Activated naive CD4-positive, alpha-beta T cell (primary cell): ENCODE results near the gene PRRC2C.
"Not testable (repeated sequence)": the region's sequence is repeated elsewhere in the genome, so short reads cannot be mapped to it uniquely, and the experiment has no call there.

Experiments
- DNase-seq, 4 experiments: peaks; one replicate each; lab custom pipeline; 2025; lab: John Stamatoyannopoulos, UW

The PRRC2C gene

GRCh38 chr1:171500803-171501202 lies 15.5 kb downstream of the PRRC2C start:
- DNase-seq: no peak

GRCh38 chr1:171501305-171502024 lies 16.1 kb downstream of the PRRC2C start:
- DNase-seq: no peak

- no peak for DNase-seq
Measured at GRCh38 chr1:171506525-171507304, 21.4 kb downstream of the PRRC2C start.

GRCh38 chr1:171507435-171507834 lies 22.1 kb downstream of the PRRC2C start:
- no peak for DNase-seq

GRCh38 chr1:171509191-171509590 lies 23.9 kb downstream of the PRRC2C start:
- DNase-seq: no peak

- no peak for DNase-seq
Measured at GRCh38 chr1:171513743-171514142, 28.4 kb downstream of the PRRC2C start.

GRCh38 chr1:171515299-171515698 lies 30.0 kb downstream of the PRRC2C start:
- no peak for DNase-seq

- no peak for DNase-seq
Measured at GRCh38 chr1:171515741-171516140, 30.4 kb downstream of the PRRC2C start.

- no peak for DNase-seq
Measured at GRCh38 chr1:171521567-171521966, 36.2 kb downstream of the PRRC2C start.

GRCh38 chr1:171530676-171531075 lies 45.3 kb downstream of the PRRC2C start:
- DNase-seq: no peak

- DNase-seq: no peak
Measured at GRCh38 chr1:171532520-171532919, 47.2 kb downstream of the PRRC2C start.

GRCh38 chr1:171545523-171545922 lies 60.2 kb downstream of the PRRC2C start:
- DNase-seq: no peak

- no peak for DNase-seq
Measured at GRCh38 chr1:171550050-171550449, 64.7 kb downstream of the PRRC2C start.

GRCh38 chr1:171550598-171551100 lies 65.3 kb downstream of the PRRC2C start:
- DNase-seq: not testable (repeated sequence)

GRCh38 chr1:171553960-171554359 lies 68.6 kb downstream of the PRRC2C start:
- not testable (repeated sequence) for DNase-seq

- no peak for DNase-seq
Measured at GRCh38 chr1:171563675-171564074, 78.3 kb downstream of the PRRC2C start.

GRCh38 chr1:171566467-171566866 lies 81.1 kb downstream of the PRRC2C start:
- no peak for DNase-seq

- no peak for DNase-seq
Measured at GRCh38 chr1:171570295-171570694, 85.0 kb downstream of the PRRC2C start.

GRCh38 chr1:171576144-171576543 lies 90.8 kb downstream of the PRRC2C start:
- no peak for DNase-seq

- no peak for DNase-seq
Measured at GRCh38 chr1:171581226-171581625, 95.9 kb downstream of the PRRC2C start.

GRCh38 chr1:171581766-171582165 lies 96.4 kb downstream of the PRRC2C start:
- no peak for DNase-seq

GRCh38 chr1:171582589-171582988 lies 97.3 kb downstream of the PRRC2C start:
- DNase-seq: no peak

- no peak for DNase-seq
Measured at GRCh38 chr1:171583591-171584201, 98.4 kb downstream of the PRRC2C start.
